CD4-positive, alpha-beta T cell treated with Interleukin-6 for 4 hours (primary cell): ENCODE results near the gene STMN1.

ENCODE experiments used
- DNase-seq: peaks from one replicate; pipeline ENCODE4 v3.0.0-alpha.2; 2020; ENCODE audit warnings: mixed read lengths

STMN1 gene

DNA sequence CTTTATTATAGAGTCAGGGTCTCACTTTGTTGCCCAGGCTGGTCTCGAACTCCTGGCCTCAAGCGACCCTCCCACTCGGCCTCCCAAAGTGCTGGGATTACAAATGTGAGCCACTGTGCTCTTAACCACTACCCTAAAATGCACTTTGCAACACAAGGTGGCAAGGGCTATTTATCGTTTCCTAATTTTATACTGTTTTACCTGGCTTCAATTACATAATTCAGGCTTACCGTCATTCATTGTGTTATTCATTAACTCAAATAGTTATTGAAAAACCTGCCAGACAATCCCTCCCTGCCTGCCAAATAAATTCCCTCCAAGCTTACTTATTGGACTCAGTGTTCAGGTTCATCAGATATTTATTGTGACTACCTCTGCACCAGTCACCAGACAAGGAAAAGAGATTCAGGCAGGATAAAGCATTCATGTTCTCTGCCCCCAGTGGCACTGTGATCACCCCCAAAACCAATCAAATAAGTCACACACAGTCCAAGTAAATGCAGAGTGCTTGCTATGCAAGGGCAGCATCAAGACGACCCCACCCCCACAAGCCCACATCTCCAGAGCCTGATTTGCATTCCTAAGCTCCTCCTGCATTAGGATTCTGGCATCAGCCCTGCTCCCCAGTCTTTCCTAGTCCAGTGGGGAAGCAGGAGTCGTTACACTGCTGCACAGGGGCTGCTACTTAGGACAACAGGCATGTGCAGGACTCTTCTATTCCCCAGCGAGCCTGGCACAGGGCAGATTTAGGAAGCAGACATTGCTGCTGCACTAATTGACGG lies 38.8 kb downstream of the STMN1 start:
- no peak for DNase-seq

DNA sequence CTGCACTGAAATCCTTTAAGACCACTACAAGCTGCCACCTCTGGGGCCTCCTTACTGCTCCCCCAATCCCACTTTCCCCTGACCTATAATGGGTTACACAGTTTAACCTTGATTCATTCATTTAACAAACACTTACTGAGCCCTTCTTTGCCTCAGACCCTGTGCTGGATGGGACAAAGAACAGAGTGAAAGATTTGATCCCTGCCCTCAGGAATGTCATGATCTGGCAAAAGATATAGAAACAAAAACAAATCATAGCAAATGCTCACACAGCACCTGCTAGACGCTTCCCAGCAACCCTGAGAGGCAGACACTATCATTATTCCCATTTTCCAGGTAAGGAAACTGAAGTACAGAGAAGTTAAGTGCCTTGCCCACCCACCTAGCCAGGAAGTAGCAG lies 39.9 kb downstream of the STMN1 start:
- no peak for DNase-seq

DNA sequence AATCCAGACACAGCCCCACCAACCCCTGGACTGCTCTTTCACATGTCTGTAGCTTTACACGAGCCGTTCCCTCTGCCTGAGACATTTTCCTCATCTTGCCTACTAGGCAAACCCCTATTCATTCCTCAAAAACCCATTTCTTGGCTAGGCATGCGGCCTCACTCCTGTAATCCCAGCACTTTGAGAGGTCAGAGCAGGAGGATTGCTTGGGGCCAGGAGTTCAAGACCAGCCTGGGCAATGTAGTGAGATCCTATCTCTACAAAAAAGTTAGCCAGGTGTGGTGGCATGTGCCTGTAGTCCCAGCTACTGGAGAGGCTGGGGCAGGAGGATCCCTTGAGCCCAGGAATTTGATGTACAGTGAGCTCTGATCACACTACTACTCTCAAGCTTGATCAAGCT lies 41.8 kb downstream of the STMN1 start:
- no peak for DNase-seq

DNA sequence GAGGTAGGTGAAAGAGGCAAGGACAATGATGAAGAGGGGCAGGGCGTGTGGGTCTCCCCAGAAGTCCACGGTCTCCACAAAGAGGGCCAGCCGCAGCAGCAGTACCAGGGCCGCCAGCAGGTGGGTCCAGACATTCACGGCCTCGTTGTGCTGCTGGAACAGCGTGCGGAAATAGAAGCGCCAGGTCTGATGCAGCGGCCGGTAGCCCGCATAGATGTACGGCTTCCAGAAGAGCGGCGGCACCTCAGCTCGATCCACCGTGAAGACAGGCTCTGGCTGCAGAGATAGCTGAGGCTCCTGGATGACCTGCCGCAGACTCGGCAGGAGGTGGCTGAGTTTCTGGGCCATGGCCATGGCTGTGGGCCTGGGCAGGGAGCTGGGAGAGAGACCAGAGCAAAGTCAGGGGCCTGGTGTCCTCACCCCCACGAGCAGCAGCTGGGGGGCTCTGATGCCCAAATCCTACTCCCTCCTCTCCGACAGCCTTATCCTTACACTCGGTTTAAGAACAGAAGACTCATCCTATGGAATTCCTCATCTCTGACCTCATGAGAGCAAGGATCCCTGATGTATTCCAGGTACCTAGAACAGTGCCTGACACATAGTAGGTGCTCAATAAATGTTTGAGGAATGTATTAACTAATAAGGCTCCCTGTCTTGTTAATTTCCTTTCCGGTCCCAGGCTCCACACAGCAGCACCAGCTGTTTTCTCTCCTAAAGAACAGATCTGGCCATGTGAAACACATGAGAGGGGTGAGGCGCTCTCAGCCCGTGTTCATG lies 42.5 kb downstream of the STMN1 start:
- no peak for DNase-seq

DNA sequence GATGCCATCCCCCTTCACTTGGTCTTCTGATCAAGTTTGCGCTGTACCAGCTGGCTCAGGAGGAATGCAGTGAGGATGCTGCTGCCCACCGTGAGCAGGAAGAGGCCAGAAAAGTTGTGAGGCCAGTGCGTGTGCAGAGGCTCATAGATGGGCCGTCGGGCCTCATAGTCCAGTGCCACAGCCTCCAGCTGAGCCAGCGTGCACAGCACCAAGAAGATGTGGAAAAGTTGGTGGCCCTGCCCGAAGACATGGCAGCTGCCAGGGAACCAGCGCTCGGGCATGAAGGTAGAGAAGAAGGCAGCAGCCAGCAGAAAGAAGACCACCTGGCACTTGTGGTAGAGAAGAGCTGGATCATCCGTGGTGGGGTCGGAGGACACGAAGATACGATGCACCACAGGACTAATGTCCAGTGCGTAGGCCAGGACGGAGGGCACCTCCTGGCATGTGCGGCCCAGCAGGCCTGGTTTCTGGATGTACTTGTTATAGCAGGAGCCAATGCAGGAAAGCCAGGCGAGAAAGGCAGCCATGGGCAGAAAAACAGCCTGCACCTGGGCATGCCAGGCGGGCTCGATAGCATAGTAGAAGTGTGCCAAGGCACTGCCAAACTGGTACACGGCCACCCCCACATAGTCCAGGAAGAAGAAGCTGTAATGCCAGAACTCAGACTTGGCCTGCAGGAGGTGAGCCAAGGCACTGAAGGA lies 43.3 kb downstream of the STMN1 start:
- DNase-seq: no peak

DNA sequence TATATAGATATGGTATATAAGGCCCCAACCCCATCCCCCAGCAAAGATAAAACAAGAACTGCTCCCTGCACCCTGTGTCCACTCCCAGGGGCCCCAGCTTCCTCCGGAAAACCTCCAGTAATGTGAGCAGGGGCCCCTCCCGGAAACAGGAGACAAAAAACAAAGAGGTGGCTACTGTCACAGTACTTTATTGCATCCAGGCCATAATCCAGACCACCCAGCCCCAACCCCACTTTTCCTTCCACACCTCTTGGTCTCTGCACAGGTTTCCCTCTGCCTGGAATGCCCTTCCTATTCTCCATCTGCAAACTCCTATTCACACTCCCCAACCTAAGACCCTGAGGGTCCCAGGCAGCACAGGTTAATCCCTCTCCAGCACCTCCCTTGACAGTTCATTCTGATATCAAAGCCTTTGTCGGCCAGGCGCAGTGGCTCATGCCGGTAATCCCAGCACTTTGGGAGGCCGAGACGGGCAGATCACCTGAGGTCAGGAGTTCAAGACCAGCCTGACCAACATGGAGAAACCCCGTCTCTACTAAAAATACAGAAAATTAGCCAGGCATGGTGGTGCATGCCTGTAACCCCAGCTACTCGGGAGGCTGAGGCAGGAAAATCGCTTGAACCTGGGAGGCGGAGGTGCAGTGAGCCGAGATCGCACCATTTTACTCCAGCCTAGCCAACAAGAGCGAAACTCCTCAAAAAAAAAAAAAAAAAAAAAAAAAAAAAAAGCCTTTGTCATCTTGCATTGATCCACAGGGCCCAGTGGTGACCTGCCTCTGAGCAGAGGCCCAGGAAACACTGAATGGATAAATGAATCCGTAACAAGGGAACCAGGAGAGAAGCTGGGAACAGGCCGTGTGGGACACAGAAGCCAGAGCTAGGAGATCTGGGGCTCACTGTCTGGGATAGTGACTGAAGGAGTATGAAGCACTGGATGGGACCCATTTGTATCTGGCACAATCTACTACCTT lies 44.6 kb downstream of the STMN1 start:
- DNase-seq: no peak

DNA sequence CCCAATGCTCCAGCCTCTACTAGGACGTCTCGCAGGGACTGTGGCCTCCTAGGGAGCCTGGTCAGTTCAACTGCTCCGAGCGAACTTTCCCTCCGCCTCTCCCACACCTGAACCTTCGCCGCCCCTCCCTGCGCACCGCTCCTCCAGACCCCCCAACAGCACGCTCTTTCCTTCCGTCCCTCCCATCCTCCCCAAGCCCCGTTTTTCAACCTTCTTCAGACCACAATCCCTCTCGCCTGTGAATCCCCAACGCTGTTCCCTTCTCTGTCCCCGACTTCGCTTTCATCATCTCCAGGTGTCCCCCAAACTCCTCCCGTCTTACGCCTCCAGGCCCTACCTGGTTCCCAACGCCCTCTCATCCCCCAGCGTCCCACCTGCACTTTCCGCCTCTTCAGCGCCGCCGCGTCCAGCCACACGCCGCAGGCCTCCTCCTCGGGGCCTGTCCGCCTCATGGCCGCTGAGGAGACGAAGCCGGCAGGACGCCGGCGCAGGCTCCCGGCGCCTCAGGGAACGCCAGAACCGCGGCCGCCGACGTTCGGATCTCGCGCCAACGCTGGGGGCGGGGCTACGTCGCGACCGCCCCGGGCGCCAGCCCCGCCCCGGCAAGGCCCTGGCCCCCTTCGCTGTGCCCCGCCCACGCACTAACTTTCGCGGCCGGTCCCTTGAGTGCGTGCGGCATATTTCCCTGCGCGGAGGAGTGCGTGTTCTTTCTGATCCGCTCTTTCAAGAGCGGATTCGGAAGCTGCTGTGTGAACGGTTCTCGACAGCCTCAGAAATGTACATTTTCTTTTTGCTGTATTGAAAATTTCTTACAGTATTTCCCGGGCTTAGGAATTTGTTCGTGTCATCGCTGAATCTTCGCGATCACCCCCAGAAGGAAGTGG lies 47.1 kb downstream of the STMN1 start, which contains the start of gene AUNIP:
Gene AUNIP, minus strand, starts transcription at position 552 of the 884 bp plus-strand sequence. Its CDS starts 100 bp downstream, at position 452.
- DNase-seq: peak; percentile 93

DNA sequence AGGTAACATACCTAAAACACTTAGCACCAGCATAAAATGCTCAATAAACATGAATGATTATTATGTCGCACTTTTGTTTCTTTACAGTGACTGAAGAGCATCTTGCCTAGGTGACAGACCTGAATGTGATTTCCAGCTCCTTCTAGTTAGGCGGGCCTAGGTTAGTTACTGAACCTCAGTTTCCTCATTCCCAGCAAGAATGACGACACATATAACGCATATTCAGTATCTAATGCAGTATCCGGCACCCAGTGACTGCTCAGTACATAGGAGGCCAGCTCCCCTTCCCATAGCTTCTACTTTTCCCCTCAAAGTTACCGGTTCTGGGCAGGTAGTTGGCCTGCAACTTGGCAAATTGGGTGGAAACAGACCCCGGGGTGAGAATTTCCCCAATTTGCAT lies 47.7 kb downstream of the STMN1 start:
- no peak for DNase-seq

DNA sequence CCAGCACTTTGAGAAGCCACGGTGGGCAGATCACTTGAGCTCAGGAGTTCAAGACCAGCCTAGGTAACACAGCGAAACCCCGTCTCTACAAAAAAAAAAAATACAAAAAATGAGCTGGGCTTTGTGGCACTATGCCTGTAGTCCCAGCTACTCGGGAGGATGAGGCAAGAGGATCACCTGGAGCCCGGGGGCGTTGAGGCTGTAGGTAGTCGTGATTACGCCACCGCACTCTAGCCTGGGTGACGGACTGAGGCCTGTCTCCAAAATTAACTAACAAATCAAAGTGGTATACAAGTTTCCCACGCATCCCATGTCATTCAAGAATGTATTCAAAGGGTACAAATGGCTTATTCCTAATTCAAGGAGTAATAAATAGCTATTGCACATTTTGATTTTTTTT lies 49.4 kb downstream of the STMN1 start:
- no peak for DNase-seq

DNA sequence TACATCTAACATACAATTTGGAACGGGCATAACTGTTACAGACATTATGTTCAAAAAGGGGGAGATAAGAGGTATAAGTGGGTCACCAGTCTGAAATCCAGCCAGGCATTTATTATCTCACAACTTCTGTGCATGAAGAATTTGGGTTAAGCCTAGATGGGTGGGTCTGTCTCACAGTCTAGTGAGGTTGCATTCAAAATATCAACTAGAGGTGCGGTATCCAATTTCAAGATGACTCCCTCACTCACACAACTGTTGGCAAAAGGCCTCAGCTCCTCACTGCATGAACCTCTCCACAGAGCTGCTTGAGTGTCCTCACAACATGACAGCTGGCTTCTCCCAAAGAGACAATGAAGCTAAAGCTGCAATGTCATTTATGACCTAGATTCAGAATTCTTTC lies 51.7 kb downstream of the STMN1 start:
- DNase-seq: no peak
